Prostate gland (tissue), 2 donors: Measurements from ENCODE around the gene PTPRM.

ENCODE experiments used
- POLR2A ChIP-seq: fragments of 450-650 bp; IDR thresholded peaks from one replicate; pipeline ENCODE4 v1.6.1; 2016; ENCODE audit warnings: antibody characterized with exemption, mild to moderate bottlenecking
- POLR2AphosphoS5 ChIP-seq: sonication (generic); formaldehyde crosslinking; IDR thresholded peaks from one replicate; pipeline ENCODE4 v1.6.1; 2017; ENCODE audit warnings: antibody characterized with exemption
- TF ChIP-seq, protein P1 (sequence below), 4 experiments: fragments of 200-600 bp in 2 of 4; fragments of 450-650 bp in 2 of 4; sonication (generic) in 2 of 4; IDR thresholded peaks; 1 replicate in 3 of 4; 2 replicates in 1 of 4; pipeline ENCODE4 v1.5.1; 2016 to 2019; ENCODE audit warnings: antibody characterized with exemption in 4 of 4, mild to moderate bottlenecking in 2 of 4, moderate library complexity in 2 of 4

DNA sequence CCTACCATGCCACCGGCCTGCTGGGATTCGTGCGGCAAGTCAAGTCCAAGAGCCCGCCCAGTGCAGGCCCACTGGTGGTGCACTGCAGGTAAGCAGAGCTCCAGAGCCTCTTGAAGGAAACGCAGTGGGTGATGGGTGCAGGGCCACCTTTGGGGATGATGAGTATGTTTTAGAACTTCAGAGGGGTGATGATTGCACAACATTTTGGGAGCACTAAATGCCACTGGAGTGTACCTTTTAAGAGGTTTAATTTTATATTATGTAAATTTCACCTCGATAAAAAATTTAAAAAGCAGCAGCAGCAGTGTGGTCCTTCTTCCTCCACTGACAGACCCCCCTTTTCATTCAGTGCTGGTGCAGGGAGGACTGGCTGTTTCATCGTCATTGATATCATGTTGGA lies 809.0 kb downstream of the PTPRM start:
- TF ChIP-seq POLR2AphosphoS5: no peak
- no peak for TF ChIP-seq POLR2A
- TF ChIP-seq, protein P1, sequence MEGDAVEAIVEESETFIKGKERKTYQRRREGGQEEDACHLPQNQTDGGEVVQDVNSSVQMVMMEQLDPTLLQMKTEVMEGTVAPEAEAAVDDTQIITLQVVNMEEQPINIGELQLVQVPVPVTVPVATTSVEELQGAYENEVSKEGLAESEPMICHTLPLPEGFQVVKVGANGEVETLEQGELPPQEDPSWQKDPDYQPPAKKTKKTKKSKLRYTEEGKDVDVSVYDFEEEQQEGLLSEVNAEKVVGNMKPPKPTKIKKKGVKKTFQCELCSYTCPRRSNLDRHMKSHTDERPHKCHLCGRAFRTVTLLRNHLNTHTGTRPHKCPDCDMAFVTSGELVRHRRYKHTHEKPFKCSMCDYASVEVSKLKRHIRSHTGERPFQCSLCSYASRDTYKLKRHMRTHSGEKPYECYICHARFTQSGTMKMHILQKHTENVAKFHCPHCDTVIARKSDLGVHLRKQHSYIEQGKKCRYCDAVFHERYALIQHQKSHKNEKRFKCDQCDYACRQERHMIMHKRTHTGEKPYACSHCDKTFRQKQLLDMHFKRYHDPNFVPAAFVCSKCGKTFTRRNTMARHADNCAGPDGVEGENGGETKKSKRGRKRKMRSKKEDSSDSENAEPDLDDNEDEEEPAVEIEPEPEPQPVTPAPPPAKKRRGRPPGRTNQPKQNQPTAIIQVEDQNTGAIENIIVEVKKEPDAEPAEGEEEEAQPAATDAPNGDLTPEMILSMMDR (IDR thresholded peaks at IDR 0.05): no peak
